Keratinocyte (primary cell): ENCODE data around the gene ZNF83. TPM values are rescaled to one million over a fixed set of nuclear protein-coding genes. Genes with fewer than 3 reads are reported as not detected.
A peak's percentile ranks its signal among the peaks of the same experiment; 100 is the strongest.

Source experiments
- DNase-seq: peaks from one replicate; pipeline ENCODE4 v3.0.0-alpha.2; 2011; ENCODE audit warnings: low read depth, missing footprints, low spot score
- FAIRE-seq: peaks from 2 replicates; lab custom pipeline; 2011; peaks lifted over from hg19 to GRCh38; lab: Jason Lieb, UNC
- H2AFZ ChIP-seq: 2 replicates; pipeline ENCODE4 v1.6.0; 2012; ENCODE audit warnings: low read length, control low read depth, inconsistent platforms; ENCODE audit not compliant: control insufficient read depth
- H3K27ac ChIP-seq: 2 replicates; pipeline ENCODE4 v1.5.1; 2011; ENCODE audit warnings: low read length; ENCODE audit not compliant: control insufficient read depth, insufficient read depth
- H3K27me3 ChIP-seq: 3 replicates; pipeline ENCODE4 v1.6.0; 2011; ENCODE audit warnings: low read length; ENCODE audit not compliant: control insufficient read depth, insufficient read depth; ENCODE audit errors: extremely low read depth
- H3K36me3 ChIP-seq, 2 experiments: 2 replicates in 1 of 2; 3 replicates in 1 of 2; pipeline ENCODE4 v1.5.1; 2011; ENCODE audit warnings: low read length in 2 of 2, mild to moderate bottlenecking in 1 of 2; ENCODE audit not compliant: control insufficient read depth in 2 of 2, insufficient read depth in 2 of 2; ENCODE audit errors: extremely low read depth in 1 of 2
- H3K4me1 ChIP-seq: 3 replicates; pipeline ENCODE4 v1.5.1; 2011; ENCODE audit warnings: low read length; ENCODE audit not compliant: control insufficient read depth, insufficient read depth; ENCODE audit errors: extremely low read depth
- H3K4me2 ChIP-seq: 3 replicates; pipeline ENCODE4 v1.6.0; 2011; ENCODE audit warnings: low read depth, low read length; ENCODE audit not compliant: control insufficient read depth, insufficient read depth; ENCODE audit errors: extremely low read depth
- H3K4me3 ChIP-seq, 3 experiments: fragments of 200-600 bp in 1 of 3; sonication (generic) in 1 of 3; 2 replicates in 2 of 3; 3 replicates in 1 of 3; pipeline ENCODE4 v1.5.1; 2011 to 2016; ENCODE audit warnings: low read length in 3 of 3, mild to moderate bottlenecking in 3 of 3, control low read depth in 2 of 3, inconsistent platforms in 1 of 3, low read depth in 1 of 3, mixed read lengths in 1 of 3, mixed run types in 1 of 3, moderate library complexity in 1 of 3; ENCODE audit not compliant: control insufficient read depth in 2 of 3, insufficient read depth in 2 of 3; ENCODE audit errors: extremely low read depth in 1 of 3
- H3K79me2 ChIP-seq: 2 replicates; pipeline ENCODE4 v1.6.0; 2012; ENCODE audit warnings: low read length; ENCODE audit not compliant: control insufficient read depth, insufficient read depth
- H3K9ac ChIP-seq: 3 replicates; pipeline ENCODE4 v1.6.0; 2011; ENCODE audit warnings: low read length; ENCODE audit not compliant: control insufficient read depth, insufficient read depth; ENCODE audit errors: extremely low read depth
- H3K9me1 ChIP-seq: 3 replicates; pipeline ENCODE4 v1.6.0; 2011; ENCODE audit warnings: low read length; ENCODE audit not compliant: control insufficient read depth, insufficient read depth; ENCODE audit errors: extremely low read depth
- H3K9me3 ChIP-seq: 2 replicates; pipeline ENCODE4 v1.5.1; 2012; ENCODE audit warnings: low read depth, low read length; ENCODE audit not compliant: control insufficient read depth
- H4K20me1 ChIP-seq: 3 replicates; pipeline ENCODE4 v1.6.0; 2011; ENCODE audit warnings: low read length; ENCODE audit not compliant: control insufficient read depth, insufficient read depth; ENCODE audit errors: extremely low read depth
- EZH2 ChIP-seq: IDR thresholded peaks from one replicate; pipeline ENCODE4 v1.6.1; 2012; ENCODE audit warnings: inconsistent platforms, mild to moderate bottlenecking, low read length, moderate library complexity
- dilution Hi-C: fragments of 300-500 bp; cut with MboI; formaldehyde crosslinking; loops from one replicate; pipeline ENCODE4 v1.7.0; 2020; ENCODE audit warnings: low sequenced_read_pairs; ENCODE audit not compliant: extremely low pct_ligation_motif_present
- polyA plus RNA-seq, 5 experiments: library from polyadenylated mRNA; depleted of rRNA in 3 of 5; stranded (reverse) in 3 of 5; stranded (forward) in 1 of 5; unstranded in 1 of 5; fragments of >200 nt; gene quantifications; 1 replicate in 1 of 5; 2 replicates in 3 of 5; 3 replicates in 1 of 5; pipeline versions ENCODE4 v1.2.1 to v1.2.3, GENCODE V29; 2011 to 2012; ENCODE audit warnings: missing spikeins in 2 of 5, low read depth in 1 of 5, low replicate concordance in 1 of 5
- TF ChIP-seq, protein P1 (sequence below), 3 experiments: IDR thresholded peaks in 1 of 3; conservative IDR thresholded peaks in 1 of 3; optimal IDR thresholded peaks in 1 of 3; 2 replicates in 2 of 3; 3 replicates in 1 of 3; pipeline versions ENCODE3 to v1.5.1; 2011; ENCODE audit warnings: low read length in 3 of 3, mild to moderate bottlenecking in 3 of 3, moderate library complexity in 2 of 3, control low read depth in 1 of 3, inconsistent platforms in 1 of 3; ENCODE audit not compliant: insufficient read depth in 2 of 3; ENCODE audit errors: extremely low read depth in 1 of 3

The ZNF83 gene
- polyA plus RNA-seq, 1 donor (not counting 4 experiments of a cell fraction or from before 2014, with no cell fraction given): 47.3 TPM

GRCh38 chr19:52666506-52666905, 28.4 kb upstream of the ZNF83 start:
- peaks cover 20% of the 10 kb centered on the region for H3K4me1 ChIP-seq
- H3K27me3 ChIP-seq: no peaks in the 10 kb centered on the region
- no peak overlapping the region for H3K4me2 ChIP-seq
- H3K36me3 ChIP-seq: peaks cover 4 to 8% of the 10 kb centered on the region in 2 experiments
- H3K9ac ChIP-seq: no peak overlapping the region
- no peaks in the 10 kb centered on the region for H3K9me1 ChIP-seq
- peak overlapping the region; percentile 8 for H3K27ac ChIP-seq
- peaks cover 8% of the 10 kb centered on the region for H3K9me3 ChIP-seq
- H2AFZ ChIP-seq: no peak overlapping the region
- H4K20me1 ChIP-seq: no peaks in the 10 kb centered on the region
- DNase-seq (no peak), FAIRE-seq (no peak)
- dilution Hi-C loops: no loop called here
- H3K79me2 ChIP-seq: peaks cover 14% of the 10 kb centered on the region
- TF ChIP-seq, protein P1, sequence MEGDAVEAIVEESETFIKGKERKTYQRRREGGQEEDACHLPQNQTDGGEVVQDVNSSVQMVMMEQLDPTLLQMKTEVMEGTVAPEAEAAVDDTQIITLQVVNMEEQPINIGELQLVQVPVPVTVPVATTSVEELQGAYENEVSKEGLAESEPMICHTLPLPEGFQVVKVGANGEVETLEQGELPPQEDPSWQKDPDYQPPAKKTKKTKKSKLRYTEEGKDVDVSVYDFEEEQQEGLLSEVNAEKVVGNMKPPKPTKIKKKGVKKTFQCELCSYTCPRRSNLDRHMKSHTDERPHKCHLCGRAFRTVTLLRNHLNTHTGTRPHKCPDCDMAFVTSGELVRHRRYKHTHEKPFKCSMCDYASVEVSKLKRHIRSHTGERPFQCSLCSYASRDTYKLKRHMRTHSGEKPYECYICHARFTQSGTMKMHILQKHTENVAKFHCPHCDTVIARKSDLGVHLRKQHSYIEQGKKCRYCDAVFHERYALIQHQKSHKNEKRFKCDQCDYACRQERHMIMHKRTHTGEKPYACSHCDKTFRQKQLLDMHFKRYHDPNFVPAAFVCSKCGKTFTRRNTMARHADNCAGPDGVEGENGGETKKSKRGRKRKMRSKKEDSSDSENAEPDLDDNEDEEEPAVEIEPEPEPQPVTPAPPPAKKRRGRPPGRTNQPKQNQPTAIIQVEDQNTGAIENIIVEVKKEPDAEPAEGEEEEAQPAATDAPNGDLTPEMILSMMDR (optimal IDR thresholded peaks at IDR 0.05 in 1 of 3, IDR thresholded peaks at IDR 0.05 in 1 of 3, conservative IDR thresholded peaks at IDR 0.05 in 1 of 3; ENCODE audit: extremely low read depth in 1 of 3, insufficient read depth in 2 of 3, low read length in 3 of 3): no peak
- no peak for TF ChIP-seq EZH2
- no peak overlapping the region for H3K4me3 ChIP-seq

- Histone ChIP-seq H3K9ac (no peak overlapping the region), H3K27me3 (no peaks in the 10 kb centered on the region), H3K4me1 (peaks cover 20% of the 10 kb centered on the region), H3K9me3 (peaks cover under 1% of the 10 kb centered on the region), H3K27ac (peak overlapping the region; percentile 57), H4K20me1 (no peaks in the 10 kb centered on the region), H3K4me3 (no peak overlapping the region), H3K79me2 (peaks cover 12% of the 10 kb centered on the region), H3K4me2 (no peak overlapping the region), H2AFZ (no peak overlapping the region), H3K36me3 (peaks cover 1 to 7% of the 10 kb centered on the region in 2 experiments), H3K9me1 (no peaks in the 10 kb centered on the region)
- no peak for TF ChIP-seq EZH2
- TF ChIP-seq, protein P1 (optimal IDR thresholded peaks at IDR 0.05 in 1 of 3, IDR thresholded peaks at IDR 0.05 in 1 of 3, conservative IDR thresholded peaks at IDR 0.05 in 1 of 3; ENCODE audit: extremely low read depth in 1 of 3, insufficient read depth in 2 of 3, low read length in 3 of 3): peak in 1 of 3 experiments; percentile 12
- dilution Hi-C loops: no loop called here
- DNase-seq (peak; percentile 73), FAIRE-seq (no peak)
Measured at GRCh38 chr19:52665529-52665928, 27.4 kb upstream of the ZNF83 start.
